ENCODE data around the gene ING5.

Gene ING5

GRCh38 chr2:241777686-241778627 is 76.1 kb downstream of the ING5 start:
- DNase-seq, result no peak
